Mammary epithelial cell (primary cell): Measurements from ENCODE around the gene HDC.

ENCODE experiments used
- EZH2 ChIP-seq: IDR thresholded peaks from 2 replicates; pipeline ENCODE4 v1.6.1; 2012; ENCODE audit warnings: low read length, inconsistent platforms, borderline replicate concordance
- TF ChIP-seq, protein P1 (sequence below), 2 donors: IDR thresholded peaks in 1 of 2; conservative IDR thresholded peaks in 1 of 2; 2 replicates each; pipeline ENCODE4 v1.5.1; 2011 to 2012; ENCODE audit warnings: inconsistent platforms in 2 of 2, low read length in 2 of 2, mild to moderate bottlenecking in 2 of 2, control low read depth in 1 of 2, low read depth in 1 of 2; ENCODE audit not compliant: insufficient read depth in 1 of 2; ENCODE audit errors: extremely low read depth in 1 of 2

DNA sequence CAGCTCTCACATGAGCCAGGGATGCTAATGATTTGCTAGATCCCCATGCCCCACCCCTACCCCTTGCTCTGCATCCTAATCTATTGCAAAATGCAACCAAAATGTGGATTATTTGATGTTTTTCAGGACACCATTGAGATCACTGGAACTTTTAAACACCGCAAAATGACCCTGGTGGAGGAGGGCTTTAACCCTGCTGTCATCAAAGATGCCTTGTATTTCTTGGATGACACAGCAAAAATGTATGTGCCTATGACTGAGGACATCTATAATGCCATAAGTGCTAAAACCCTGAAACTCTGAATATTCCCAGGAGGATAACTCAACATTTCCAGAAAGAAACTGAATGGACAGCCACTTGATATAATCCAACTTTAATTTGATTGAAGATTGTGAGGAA, 29.7 kb downstream of the HDC start:
- TF ChIP-seq EZH2 = no peak
- TF ChIP-seq, protein P1, sequence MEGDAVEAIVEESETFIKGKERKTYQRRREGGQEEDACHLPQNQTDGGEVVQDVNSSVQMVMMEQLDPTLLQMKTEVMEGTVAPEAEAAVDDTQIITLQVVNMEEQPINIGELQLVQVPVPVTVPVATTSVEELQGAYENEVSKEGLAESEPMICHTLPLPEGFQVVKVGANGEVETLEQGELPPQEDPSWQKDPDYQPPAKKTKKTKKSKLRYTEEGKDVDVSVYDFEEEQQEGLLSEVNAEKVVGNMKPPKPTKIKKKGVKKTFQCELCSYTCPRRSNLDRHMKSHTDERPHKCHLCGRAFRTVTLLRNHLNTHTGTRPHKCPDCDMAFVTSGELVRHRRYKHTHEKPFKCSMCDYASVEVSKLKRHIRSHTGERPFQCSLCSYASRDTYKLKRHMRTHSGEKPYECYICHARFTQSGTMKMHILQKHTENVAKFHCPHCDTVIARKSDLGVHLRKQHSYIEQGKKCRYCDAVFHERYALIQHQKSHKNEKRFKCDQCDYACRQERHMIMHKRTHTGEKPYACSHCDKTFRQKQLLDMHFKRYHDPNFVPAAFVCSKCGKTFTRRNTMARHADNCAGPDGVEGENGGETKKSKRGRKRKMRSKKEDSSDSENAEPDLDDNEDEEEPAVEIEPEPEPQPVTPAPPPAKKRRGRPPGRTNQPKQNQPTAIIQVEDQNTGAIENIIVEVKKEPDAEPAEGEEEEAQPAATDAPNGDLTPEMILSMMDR (conservative IDR thresholded peaks at IDR 0.05 in 1 of 2, IDR thresholded peaks at IDR 0.05 in 1 of 2; ENCODE audit: extremely low read depth in 1 of 2, insufficient read depth in 1 of 2, low read depth in 1 of 2, low read length in 2 of 2) = no peak
